Mononuclear cell (primary cell): ENCODE results near the gene PHF13. TPM values are rescaled to one million over a fixed set of nuclear protein-coding genes. Genes with fewer than 3 reads are reported as not detected.
"Not testable (repeated sequence)": the region's sequence is repeated elsewhere in the genome, so short reads cannot be mapped to it uniquely, and the experiment has no call there.

Experiments
- H3K27me3 ChIP-seq: 2 replicates; pipeline ENCODE4 v1.6.0; 2011; ENCODE audit warnings: low read length, control low read depth; ENCODE audit not compliant: insufficient read depth
- H3K4me1 ChIP-seq: 2 replicates; pipeline ENCODE4 v1.5.1; 2011; ENCODE audit warnings: mild to moderate bottlenecking, low read length, control low read depth; ENCODE audit not compliant: insufficient read depth
- H3K4me3 ChIP-seq: 2 replicates; pipeline ENCODE4 v1.5.1; 2011; ENCODE audit warnings: mild to moderate bottlenecking, low read length, moderate library complexity
- H3K9me3 ChIP-seq: 2 replicates; pipeline ENCODE4 v1.5.1; 2011; ENCODE audit warnings: low read depth, mild to moderate bottlenecking, control low read depth, low read length
- total RNA-seq: library from RNA; depleted of rRNA; stranded (reverse); fragments of >200 nt; gene quantifications from one replicate; pipeline ENCODE4 v1.2.3, GENCODE V29; 2012

Gene PHF13
- total RNA-seq, 1 donor = 4.7 TPM

DNA sequence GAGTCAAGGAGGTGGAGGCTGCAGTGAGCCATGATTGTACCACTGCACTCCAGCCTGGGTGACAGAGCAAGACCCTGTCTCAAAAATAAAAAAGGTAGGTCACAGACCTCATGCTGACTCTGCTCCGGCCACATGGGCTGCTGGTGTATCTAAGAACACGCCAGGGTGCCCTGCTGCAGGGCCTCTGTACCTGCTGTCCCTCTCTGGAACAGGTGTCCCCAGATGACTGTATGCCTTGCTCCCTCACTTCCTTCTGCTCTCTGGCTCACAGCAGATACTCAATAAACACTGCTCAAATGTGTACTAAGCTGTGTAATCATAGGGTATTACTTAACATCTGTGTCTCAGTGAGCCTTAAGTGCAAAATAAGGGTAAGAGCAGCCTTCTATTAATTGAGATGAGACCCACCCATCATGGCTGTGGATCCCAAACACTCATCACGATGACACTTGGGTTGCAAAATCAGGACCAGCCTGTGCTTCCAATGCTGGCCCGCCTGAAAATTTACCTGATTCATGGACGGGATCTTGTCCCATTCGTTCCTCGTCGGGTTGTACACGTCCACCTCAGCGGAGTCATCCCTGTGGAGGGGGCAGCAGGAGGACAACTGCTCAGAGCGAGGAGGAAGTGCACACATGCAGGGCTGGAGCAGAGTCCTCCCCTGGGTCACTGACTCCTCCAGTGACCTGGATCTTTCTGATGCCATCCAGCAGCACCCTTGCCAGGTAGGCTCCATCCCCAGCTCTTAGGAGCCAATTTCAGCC lies 18.4 kb upstream of the PHF13 start:
- Histone ChIP-seq H3K9me3 (no peaks in the 10 kb centered on the region), H3K27me3 (no peaks in the 10 kb centered on the region), H3K4me3 (no peak overlapping the region), H3K4me1 (peaks cover 58% of the 10 kb centered on the region)

DNA sequence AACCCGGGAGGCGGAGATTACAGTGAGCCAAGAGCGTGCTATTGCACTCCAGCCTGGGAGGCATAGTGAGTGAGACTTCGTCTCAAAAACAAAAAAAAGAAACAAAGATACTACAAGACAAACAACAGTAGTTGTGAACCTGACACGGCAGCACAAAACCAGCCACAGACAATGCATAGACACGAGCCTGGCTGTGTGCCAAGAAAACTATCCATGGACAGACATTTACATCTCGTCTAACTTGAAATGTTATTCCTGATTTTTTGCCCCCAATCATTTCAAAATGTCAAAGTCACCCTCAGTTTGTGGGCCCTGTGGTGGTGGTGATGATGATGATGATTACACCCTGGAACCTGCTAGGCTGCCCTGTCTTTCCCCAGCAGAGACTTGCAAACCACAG lies 17.2 kb upstream of the PHF13 start:
- no peaks in the 10 kb centered on the region for H3K9me3 ChIP-seq
- no peaks in the 10 kb centered on the region for H3K27me3 ChIP-seq
- H3K4me3 ChIP-seq = no peak overlapping the region
- H3K4me1 ChIP-seq = peaks cover 57% of the 10 kb centered on the region

DNA sequence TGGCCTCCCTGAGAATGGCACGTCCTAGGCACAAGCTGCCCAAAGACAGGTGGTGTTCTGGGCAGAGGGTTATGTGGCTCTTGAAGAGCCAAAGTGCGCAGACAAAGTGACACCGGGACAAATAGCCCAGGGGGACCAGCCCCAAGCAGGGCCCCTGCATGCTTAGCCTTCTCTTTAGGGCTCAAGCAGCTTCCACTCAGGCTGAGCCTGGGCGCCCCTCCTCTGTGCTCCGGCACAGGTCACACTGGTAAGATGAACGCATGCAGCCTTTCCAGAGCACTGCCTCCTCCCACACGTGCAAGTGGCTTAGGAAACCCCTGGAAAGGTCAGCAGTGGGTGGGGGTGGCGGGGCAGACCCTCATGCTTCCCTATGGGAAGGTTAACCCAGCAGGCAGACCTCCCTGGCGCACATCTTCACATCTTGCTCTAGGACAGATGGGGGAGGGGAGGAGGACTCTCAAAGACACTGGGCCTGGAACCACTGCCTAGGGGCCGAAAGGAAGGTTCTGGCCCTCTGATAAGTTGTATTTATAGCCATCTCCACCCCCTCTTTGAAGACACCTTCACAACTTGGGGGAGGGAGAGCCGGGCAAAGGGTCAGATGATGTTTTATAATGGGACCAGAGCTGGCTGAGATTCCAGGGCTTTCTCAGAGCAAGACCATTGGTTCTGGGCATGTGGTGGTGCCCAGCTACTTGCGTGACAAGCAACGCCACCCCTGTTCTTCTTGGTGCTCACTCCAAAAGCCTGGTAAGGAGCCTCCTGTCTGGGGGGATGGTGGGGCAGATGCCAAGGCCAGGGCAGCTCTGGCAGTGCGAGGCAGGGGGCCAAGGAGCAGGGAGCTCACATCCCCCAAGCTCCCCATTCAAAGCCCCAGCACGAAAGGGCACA lies 16.4 kb upstream of the PHF13 start:
- H3K9me3 ChIP-seq = no peaks in the 10 kb centered on the region
- H3K4me1 ChIP-seq = peaks cover 49% of the 10 kb centered on the region
- no peaks in the 10 kb centered on the region for H3K27me3 ChIP-seq
- H3K4me3 ChIP-seq = no peak overlapping the region

DNA sequence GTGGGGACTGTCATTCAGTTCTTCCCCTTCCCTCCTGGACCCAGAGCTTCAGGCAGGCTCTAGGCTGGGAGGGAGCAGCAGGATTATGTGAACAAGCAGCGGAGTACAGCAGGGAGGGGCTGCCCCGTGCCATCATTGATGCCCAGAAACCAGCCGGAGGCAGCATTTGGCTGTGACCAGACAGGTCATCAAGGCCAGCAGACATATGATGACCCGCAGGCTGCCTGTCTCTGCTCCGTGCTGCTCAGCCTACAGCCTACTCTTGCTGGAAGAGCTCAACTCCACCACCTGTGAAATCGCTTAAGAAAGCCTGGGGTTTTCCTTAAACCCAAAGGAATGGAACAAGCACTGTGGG lies 15.8 kb upstream of the PHF13 start:
- no peaks in the 10 kb centered on the region for H3K27me3 ChIP-seq
- no peak overlapping the region for H3K4me3 ChIP-seq
- no peaks in the 10 kb centered on the region for H3K9me3 ChIP-seq
- H3K4me1 ChIP-seq = peaks cover 43% of the 10 kb centered on the region

DNA sequence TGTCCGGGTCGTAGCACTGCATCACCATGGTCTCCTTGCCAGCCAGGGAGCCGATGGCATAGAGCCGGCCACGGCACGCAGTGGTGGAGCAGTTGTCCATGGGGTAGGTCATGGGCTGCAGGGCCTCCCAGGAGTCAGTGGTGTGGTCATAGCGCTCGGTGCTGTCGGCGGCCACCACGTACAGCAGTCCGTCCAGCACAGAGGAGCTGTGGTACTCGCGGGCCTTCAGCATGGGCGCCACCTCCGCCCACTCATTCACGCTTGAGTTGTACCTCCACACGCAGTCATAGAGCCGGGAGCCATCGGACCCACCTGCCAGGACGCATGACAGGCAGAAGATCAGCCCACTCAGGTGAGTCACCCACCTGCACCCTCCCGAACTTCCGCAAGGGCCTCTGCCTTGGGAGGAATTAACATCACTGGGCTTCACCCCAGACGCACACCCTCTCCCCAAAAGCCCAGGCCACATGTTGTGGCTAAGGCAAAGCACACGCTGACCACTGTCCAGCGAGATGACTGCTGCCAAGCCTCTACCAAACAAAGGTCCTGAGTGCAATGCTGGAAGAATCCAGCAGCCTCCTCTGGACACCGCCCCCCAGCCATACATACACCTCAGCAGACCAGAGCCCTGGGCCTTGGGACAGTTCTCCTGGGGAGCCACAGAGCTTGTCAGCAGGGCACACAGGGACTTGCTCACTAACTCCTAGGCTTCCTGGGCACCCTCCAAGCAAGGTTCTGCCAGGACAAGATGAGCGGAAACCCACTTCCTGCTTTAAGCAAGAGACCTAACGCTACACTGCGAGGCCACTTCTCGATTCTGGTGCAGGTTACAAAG lies 14.2 kb upstream of the PHF13 start:
- H3K9me3 ChIP-seq = no peaks in the 10 kb centered on the region
- no peaks in the 10 kb centered on the region for H3K27me3 ChIP-seq
- peak overlapping the region; percentile 84 for H3K4me3 ChIP-seq
- peaks cover 50% of the 10 kb centered on the region for H3K4me1 ChIP-seq

DNA sequence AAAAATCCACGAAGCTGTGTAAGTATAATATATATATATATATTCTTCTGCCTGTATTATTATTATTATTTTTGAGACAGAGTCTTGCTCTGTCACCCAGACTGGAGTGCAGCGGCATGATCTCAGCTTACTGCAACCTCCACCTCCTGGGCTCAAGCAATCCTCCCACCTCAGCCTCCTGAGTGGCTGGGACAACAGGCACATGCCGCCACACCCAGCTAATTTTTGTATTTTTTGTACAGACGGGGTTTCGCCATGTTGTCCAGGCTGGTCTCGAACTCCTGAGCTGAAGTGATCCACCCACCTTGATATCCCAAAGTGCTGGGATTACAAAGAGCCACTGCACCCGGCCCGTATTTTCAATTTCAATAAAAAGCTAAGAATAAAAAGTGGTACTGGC lies 13.5 kb upstream of the PHF13 start:
- Histone ChIP-seq H3K4me3 (peak overlapping the region; percentile 84), H3K4me1 (peaks cover 56% of the 10 kb centered on the region)
- not testable (repeated sequence) for H3K27me3 ChIP-seq, H3K9me3 ChIP-seq

DNA sequence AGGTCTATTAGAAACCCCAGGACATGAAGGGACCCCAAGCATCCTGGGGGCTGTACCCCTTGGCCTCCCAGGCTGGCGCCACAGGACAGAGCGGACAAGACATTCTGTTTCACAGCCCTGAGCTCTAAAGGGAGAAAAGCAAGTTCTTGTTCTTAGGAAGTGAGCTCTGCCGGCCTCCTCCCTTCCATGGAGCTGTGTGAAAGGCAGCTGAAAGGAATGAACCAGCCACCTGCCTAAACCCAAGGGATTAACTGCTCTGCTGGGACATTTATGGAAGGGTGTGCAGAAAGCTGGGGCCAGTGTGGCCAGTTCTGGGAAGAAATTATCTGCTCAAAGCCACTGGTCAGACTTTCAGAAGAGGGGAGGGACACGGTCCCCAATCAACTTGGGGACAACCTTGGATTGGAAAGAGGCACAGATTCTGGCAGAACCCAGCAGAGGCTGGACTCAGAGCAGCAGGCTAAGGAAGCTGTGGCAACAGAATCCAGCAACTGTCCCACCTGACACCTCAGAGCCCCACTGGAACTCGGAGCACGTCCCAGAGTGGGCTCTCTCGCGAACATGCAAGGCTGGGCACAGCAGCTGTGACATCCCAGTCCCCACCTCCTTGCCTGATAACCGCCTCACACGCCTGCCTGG lies 13.0 kb upstream of the PHF13 start:
- Histone ChIP-seq H3K27me3 (no peaks in the 10 kb centered on the region), H3K9me3 (no peaks in the 10 kb centered on the region), H3K4me1 (peaks cover 56% of the 10 kb centered on the region), H3K4me3 (peak overlapping the region; percentile 84)

DNA sequence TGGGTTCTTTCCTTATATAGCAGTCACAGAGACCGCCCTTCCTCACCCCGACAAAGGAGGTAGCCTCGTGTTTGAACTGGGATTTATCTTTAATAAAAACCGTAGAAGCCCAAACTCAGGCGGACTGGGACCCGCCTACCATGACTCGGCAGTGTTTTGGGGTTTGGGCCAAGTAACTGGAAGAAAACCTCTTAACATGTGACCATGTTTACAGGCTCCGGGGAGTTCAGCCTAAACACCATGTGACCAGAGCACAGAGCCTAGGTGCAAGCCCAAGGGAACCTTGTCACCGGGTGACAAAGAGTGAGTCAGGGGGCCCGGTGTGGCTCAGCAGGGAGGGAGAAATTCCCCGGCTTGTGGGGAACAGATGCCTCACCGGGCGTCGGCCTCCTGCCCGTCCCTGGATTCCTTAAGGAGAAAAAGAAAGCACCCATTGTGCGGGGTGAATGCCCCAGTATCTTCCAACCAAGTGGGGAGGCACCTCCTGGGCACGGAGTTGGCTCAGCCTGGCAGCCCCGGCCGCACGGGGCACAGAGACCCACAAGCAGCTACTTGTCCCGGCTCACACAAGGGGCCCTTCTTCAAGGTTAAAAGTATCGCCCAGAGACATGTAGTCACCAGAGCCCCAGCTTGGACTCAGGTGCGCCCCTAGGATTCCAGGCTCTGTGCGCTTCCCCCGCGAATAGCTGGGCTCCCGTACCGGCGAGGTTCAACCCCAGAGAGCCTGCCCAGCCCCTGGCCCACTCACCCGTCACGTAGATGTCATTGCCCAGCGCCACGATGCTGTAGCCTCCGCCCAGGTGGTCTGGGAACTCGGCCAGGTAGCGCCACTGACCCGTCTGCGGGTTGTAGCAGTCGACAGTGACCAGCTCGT lies 12.2 kb upstream of the PHF13 start:
- no peaks in the 10 kb centered on the region for H3K27me3 ChIP-seq
- peaks cover 56% of the 10 kb centered on the region for H3K4me1 ChIP-seq
- H3K9me3 ChIP-seq = no peaks in the 10 kb centered on the region
- peak overlapping the region; percentile 84 for H3K4me3 ChIP-seq

DNA sequence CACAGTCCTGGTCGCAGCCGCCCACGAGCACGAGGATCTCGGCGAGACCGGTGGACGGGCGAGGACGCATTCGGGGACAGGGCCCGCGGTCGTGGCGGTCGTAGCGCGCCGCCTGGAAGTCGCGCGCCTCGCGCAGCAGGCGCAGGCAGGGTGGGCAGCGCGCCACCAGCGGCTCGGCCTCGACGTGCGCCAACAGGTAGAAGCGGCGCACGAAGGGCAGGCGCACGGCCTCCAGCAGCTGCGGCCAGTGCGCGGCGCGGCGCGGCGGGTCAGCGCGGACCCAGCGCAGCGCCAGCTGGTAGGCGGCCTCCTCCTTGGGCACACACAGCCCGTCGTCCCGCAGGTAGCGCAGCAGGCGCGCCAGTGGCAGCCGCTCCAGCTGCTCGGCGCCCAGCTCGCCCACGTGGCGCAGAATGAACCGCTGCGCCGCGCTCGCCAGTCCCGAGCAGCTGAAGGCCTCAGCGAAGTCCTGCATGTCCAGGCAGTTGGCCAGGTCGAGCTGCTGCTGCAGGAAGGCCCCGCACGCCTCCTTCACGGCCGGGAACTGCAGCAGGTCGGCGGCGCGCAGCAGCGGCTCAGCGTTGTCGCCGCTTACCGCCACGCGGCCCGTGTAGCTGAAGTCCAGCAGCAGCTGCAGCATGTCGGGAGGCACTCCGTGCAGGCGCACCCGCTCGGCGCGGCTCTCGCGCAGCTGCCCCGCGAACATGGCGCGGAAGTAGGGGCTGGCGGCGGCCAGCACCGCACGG lies 11.4 kb upstream of the PHF13 start:
- H3K27me3 ChIP-seq = no peaks in the 10 kb centered on the region
- peaks cover 53% of the 10 kb centered on the region for H3K4me1 ChIP-seq
- no peaks in the 10 kb centered on the region for H3K9me3 ChIP-seq
- H3K4me3 ChIP-seq = peak overlapping the region; percentile 84

DNA sequence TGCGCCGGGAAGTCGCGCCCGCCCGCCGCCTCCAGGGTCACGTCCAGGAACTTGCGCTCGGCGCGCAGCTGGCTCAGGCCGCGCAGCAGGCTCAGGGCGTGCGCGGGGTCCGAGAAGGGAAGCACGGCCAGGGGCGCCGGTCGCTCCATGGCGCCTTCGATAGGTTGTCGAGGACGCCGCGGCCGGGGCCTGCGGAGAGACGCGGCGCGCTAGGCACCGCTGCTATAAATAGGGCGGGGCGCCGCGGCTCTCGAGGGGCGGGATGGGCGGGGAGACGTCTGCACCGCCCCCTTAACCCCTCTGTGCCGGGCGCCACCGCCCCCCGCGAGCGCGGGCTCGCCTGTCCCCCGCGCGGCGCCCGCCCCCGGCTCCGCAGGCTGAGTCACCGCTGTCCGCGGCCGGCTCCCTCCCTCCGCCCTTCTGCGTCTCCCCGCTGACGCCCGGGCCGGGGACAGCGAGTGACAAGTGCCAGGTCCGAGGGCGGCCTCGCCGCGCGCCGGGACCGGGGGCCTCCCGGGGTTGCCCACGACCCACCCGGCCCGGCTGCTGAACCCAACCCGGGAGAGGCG lies 10.8 kb upstream of the PHF13 start, which contains the start of gene KLHL21:
TSS of gene KLHL21 (minus strand) at position 201 of the 569 bp plus-strand sequence. CDS start at position 149, 52 bp downstream.
- H3K4me1 ChIP-seq = peaks cover 47% of the 10 kb centered on the region
- H3K4me3 ChIP-seq = peak within 1 kb of the TSS; percentile 84
- H3K27me3 ChIP-seq = no peaks in the 10 kb centered on the region
- H3K9me3 ChIP-seq = no peaks in the 10 kb centered on the region

DNA sequence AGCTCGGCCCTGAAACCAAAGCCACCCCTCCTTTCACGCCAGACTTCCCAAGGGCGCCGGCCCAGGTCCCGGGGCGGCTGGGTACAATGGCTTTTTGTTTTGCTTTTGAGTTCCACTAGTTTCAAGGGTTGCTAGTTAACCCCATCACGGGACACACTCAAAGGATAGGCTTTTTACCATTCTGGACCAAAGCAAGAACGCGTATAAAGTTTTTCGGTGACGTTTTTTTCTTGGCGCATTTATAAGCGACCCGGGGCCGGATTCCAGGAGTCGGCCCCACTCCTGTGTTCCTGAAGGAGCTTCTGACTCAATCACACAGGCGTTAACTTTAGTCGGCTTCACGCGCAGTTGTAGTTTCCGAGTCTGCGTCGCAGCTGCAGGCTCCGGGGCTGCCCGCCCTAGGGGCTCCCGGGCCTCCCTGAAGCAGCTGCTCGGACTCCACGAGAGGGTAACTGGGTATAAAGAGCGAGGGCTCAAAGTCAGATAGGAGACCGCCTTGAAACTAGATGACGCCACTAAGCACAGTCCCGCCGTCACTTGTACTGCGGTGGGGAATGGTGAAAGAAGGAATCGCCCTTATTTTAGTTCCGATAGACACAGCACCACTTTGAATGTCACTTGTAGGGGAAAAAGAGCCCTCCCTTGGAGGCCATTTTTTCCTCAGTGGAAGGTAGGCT lies 10.2 kb upstream of the PHF13 start:
- peaks cover 40% of the 10 kb centered on the region for H3K4me1 ChIP-seq
- H3K9me3 ChIP-seq = no peaks in the 10 kb centered on the region
- H3K27me3 ChIP-seq = no peaks in the 10 kb centered on the region
- H3K4me3 ChIP-seq = peak overlapping the region; percentile 84

DNA sequence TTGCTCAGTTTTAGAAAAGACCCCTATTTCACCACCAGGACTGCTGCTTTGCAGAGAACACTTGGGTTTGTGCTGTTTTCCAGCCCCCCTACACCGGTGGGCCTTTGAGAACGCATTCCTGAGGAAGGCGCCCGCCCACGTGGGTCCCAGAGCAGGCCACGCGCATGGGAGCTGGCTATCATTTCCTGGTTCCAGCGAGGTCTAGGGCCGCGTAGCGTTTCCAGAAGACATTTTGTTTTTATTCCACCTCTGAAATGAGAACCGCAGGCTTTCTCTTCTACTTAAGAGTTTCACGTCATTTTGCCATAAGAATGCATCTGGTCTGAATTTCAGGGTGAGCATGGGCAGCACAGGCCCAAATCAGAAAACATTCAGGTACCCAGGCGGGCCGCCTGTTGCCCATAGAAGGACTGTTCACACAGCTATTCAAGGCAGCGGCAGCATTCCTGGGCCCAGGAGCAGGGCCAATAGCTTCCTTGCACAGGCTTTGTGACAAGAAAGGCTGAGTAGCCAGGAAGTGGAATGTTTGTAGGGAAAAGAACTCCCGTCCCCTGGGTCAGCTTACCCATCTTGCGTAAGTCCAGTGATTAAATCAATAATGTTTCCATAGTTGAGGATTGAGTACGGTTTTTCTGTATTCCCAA lies 9.5 kb upstream of the PHF13 start:
- Histone ChIP-seq H3K4me3 (peak overlapping the region; percentile 84), H3K27me3 (no peaks in the 10 kb centered on the region), H3K9me3 (no peaks in the 10 kb centered on the region)

More for the DNA sequence above, 9.5 kb upstream of the PHF13 start:
- peaks cover 34% of the 10 kb centered on the region for H3K4me1 ChIP-seq
